GM21717 (cell line): ENCODE data around the gene PACSIN1.

Experiments
- ATAC-seq: cut with Tn5 transposase; IDR thresholded peaks from one replicate; pipeline ENCODE4 v1.9.1; 2021; ENCODE audit warnings: mild to moderate bottlenecking, moderate library complexity; ENCODE audit not compliant: unreplicated experiment

PACSIN1 gene

GRCh38 chr6:34514112-34514511 lies 48.2 kb downstream of the PACSIN1 start:
- ATAC-seq, result no peak

- ATAC-seq, result no peak
Observed at GRCh38 chr6:34514593-34515472, 49.0 kb downstream of the PACSIN1 start.

- no peak for ATAC-seq
Observed at GRCh38 chr6:34515473-34516387, 49.9 kb downstream of the PACSIN1 start.

- ATAC-seq, result no peak
Observed at GRCh38 chr6:34516391-34517324, 50.8 kb downstream of the PACSIN1 start.

GRCh38 chr6:34517461-34517881 lies 51.6 kb downstream of the PACSIN1 start:
- no peak for ATAC-seq

GRCh38 chr6:34517966-34518365 lies 52.1 kb downstream of the PACSIN1 start:
- ATAC-seq, result no peak

GRCh38 chr6:34518669-34519365 lies 52.9 kb downstream of the PACSIN1 start:
- ATAC-seq, result no peak

GRCh38 chr6:34519971-34520644 lies 54.2 kb downstream of the PACSIN1 start:
- no peak for ATAC-seq

- ATAC-seq, result no peak
Observed at GRCh38 chr6:34520645-34521462, 55.0 kb downstream of the PACSIN1 start.

GRCh38 chr6:34521463-34522285 lies 55.8 kb downstream of the PACSIN1 start:
- ATAC-seq, result no peak

GRCh38 chr6:34522761-34523160 lies 56.9 kb downstream of the PACSIN1 start:
- no peak for ATAC-seq

- ATAC-seq, result no peak
Observed at GRCh38 chr6:34523441-34524206, 57.7 kb downstream of the PACSIN1 start.

GRCh38 chr6:34524499-34524898 lies 58.6 kb downstream of the PACSIN1 start:
- ATAC-seq, result no peak

GRCh38 chr6:34524971-34525370 lies 59.1 kb downstream of the PACSIN1 start:
- no peak for ATAC-seq

GRCh38 chr6:34525431-34526175 lies 59.7 kb downstream of the PACSIN1 start:
- no peak for ATAC-seq

GRCh38 chr6:34526241-34526972 lies 60.5 kb downstream of the PACSIN1 start:
- ATAC-seq, result no peak
